Parathyroid adenoma (tissue), 2 donors: Measurements from ENCODE around the gene BEND3.

Source experiments
- H2AFZ ChIP-seq: fragments of 300-600 bp; sonication (generic); one replicate; pipeline ENCODE4 v1.7.0; 2017; ENCODE audit warnings: antibody characterized with exemption, mild to moderate bottlenecking
- H3K27ac ChIP-seq: fragments of 300-600 bp; sonication (generic); one replicate; pipeline ENCODE4 v1.7.0; 2017
- H3K27me3 ChIP-seq: fragments of 300-600 bp; sonication (generic); one replicate; pipeline ENCODE4 v1.7.0; 2017; ENCODE audit warnings: low read length; ENCODE audit not compliant: control insufficient read depth, insufficient read depth
- H3K36me3 ChIP-seq: fragments of 300-600 bp; sonication (generic); one replicate; pipeline ENCODE4 v1.7.0; 2017; ENCODE audit warnings: low read length; ENCODE audit not compliant: control insufficient read depth, insufficient read depth
- H3K4me1 ChIP-seq: fragments of 300-600 bp; sonication (generic); one replicate; pipeline ENCODE4 v1.7.0; 2017; ENCODE audit warnings: control low read depth
- H3K4me2 ChIP-seq: fragments of 300-600 bp; sonication (generic); one replicate; pipeline ENCODE4 v1.7.0; 2017; ENCODE audit warnings: low read length
- H3K4me3 ChIP-seq: fragments of 300-600 bp; sonication (generic); one replicate; pipeline ENCODE4 v1.7.0; 2017; ENCODE audit warnings: low read depth, low read length
- H3K79me2 ChIP-seq: fragments of 300-600 bp; sonication (generic); one replicate; pipeline ENCODE4 v1.7.0; 2017; ENCODE audit warnings: control low read depth
- H3K9ac ChIP-seq: fragments of 300-600 bp; sonication (generic); one replicate; pipeline ENCODE4 v1.7.0; 2017; ENCODE audit warnings: mild to moderate bottlenecking
- H3K9me3 ChIP-seq: fragments of 300-600 bp; sonication (generic); one replicate; pipeline ENCODE4 v1.7.0; 2017; ENCODE audit warnings: low read length; ENCODE audit not compliant: control insufficient read depth
- CTCF ChIP-seq: fragments of 300-600 bp; sonication (generic); IDR thresholded peaks from one replicate; pipeline ENCODE4 v1.7.0; 2017; ENCODE audit warnings: antibody characterized with exemption, mild to moderate bottlenecking
- donor health status: primary hyperparathyroidism.

The BEND3 gene

DNA sequence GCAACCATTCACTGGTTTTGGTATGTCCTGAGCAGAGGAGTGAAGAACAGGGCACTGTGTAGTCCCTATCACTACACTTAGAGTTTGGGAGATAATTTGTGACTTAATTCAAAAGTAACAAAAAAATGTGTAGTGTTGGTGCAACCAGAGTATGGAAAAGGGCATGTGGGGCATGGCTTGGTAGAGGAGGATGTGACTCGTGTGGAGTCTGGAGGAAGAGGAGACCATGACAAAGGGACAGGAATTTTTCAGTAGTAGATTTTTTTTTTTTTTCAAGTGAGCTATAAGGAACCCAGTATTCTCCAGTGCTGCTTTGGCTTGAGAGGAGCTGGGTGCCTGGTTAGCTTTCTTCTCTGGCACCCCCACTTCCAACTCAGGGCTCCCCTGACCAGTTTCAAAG, 82.2 kb downstream of the BEND3 start:
- no peak for TF ChIP-seq CTCF
- Histone ChIP-seq H2AFZ (no peak overlapping the region), H3K9me3 (no peaks in the 10 kb centered on the region), H3K9ac (no peak overlapping the region), H3K36me3 (no peaks in the 10 kb centered on the region), H3K4me3 (no peak overlapping the region), H3K79me2 (peaks cover 21% of the 10 kb centered on the region), H3K4me1 (peaks cover 3% of the 10 kb centered on the region), H3K27me3 (no peaks in the 10 kb centered on the region), H3K4me2 (no peak overlapping the region), H3K27ac (no peak overlapping the region)

DNA sequence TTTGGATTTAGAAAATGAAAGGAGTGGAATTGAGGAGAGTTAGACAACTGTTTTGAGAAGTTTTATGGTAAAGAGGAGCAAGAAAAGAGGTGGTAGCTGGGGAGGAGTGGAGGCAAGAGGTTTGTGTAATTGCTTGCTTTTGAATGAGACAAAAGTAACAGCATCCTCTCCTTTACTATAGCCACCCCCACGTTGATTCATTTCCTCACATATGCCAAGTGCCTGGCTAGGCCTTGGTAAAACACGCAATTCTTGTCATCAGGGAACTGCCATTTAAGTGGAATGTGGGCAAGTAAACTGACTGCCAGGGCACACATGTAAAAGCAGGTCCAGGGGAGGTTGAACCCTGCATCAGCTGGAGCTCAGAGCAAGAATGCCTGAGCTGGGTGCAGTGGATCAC, 83.3 kb downstream of the BEND3 start:
- peaks cover 3% of the 10 kb centered on the region for H3K4me1 ChIP-seq
- no peak for TF ChIP-seq CTCF

GRCh38 chr6:107030151-107030550, 85.2 kb downstream of the BEND3 start:
- H3K4me1 ChIP-seq = peaks cover 3% of the 10 kb centered on the region
- H2AFZ ChIP-seq = no peak overlapping the region
- H3K27ac ChIP-seq = no peak overlapping the region
- H3K27me3 ChIP-seq = no peaks in the 10 kb centered on the region
- no peaks in the 10 kb centered on the region for H3K9me3 ChIP-seq
- H3K79me2 ChIP-seq = peaks cover 15% of the 10 kb centered on the region
- H3K36me3 ChIP-seq = no peaks in the 10 kb centered on the region
- no peak overlapping the region for H3K9ac ChIP-seq
- no peak overlapping the region for H3K4me3 ChIP-seq
- TF ChIP-seq CTCF = no peak
- H3K4me2 ChIP-seq = no peak overlapping the region

More for the DNA sequence above, 83.3 kb downstream of the BEND3 start:
- Histone ChIP-seq H3K9ac (no peak overlapping the region), H3K27ac (no peak overlapping the region), H2AFZ (no peak overlapping the region), H3K9me3 (no peaks in the 10 kb centered on the region), H3K36me3 (no peaks in the 10 kb centered on the region), H3K27me3 (no peaks in the 10 kb centered on the region), H3K4me2 (no peak overlapping the region), H3K79me2 (peaks cover 21% of the 10 kb centered on the region), H3K4me3 (no peak overlapping the region)

- Histone ChIP-seq H3K79me2 (peaks cover 11% of the 10 kb centered on the region), H3K9me3 (no peaks in the 10 kb centered on the region), H3K9ac (no peak overlapping the region), H2AFZ (no peak overlapping the region), H3K4me1 (peaks cover 3% of the 10 kb centered on the region), H3K4me3 (no peak overlapping the region), H3K4me2 (no peak overlapping the region), H3K27me3 (no peaks in the 10 kb centered on the region), H3K36me3 (no peaks in the 10 kb centered on the region), H3K27ac (no peak overlapping the region)
- TF ChIP-seq CTCF = no peak
Measured at GRCh38 chr6:107026965-107027364, 88.3 kb downstream of the BEND3 start.

DNA sequence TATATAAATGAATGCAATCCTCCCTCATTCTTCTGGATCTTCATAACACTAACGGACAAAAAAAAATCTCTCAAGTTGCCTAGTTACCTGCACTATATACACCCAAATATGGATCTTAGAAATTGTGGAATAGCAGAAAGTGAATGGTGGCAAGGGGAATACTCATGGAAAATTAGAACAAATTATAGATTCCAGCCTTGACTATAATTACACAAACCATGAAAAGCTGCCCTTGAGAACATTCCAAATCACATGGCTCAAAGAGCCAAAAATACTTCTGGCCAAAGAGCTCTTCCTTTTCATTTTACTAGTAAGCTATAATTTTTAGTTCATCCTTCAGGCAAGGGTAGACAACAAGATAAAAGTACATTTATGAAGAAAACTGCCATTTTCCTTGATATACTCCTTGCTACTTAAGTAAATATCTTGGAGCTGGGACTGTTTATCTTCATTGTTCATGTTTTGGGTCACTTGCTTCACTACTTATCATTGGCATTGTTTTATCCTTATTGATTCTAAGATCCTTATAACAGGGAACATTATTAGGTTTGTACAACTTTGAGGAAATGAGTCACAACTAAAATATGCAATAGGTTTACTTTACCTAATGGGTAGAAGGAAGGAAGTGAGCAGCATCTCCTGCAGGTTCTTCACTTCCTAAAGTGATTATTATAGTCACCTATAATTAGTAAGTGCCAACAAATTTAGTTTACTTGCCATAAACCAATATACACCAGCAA, 93.7 kb downstream of the BEND3 start:
- Histone ChIP-seq H3K36me3 (no peaks in the 10 kb centered on the region), H3K4me1 (no peaks in the 10 kb centered on the region), H3K4me3 (no peak overlapping the region), H3K9ac (no peak overlapping the region), H3K27ac (no peak overlapping the region), H3K9me3 (no peaks in the 10 kb centered on the region), H3K79me2 (no peaks in the 10 kb centered on the region), H3K27me3 (no peaks in the 10 kb centered on the region), H3K4me2 (no peak overlapping the region), H2AFZ (peak overlapping the region; percentile 9)
- no peak for TF ChIP-seq CTCF
